Natural killer cell (primary cell): ENCODE measurements around the gene EXOC4. TPM values are rescaled to one million over a fixed set of nuclear protein-coding genes. Genes with fewer than 3 reads are reported as not detected.

Experiments used
- ATAC-seq, 3 donors: fragments of 150-1000 bp in 2 of 3; fragments of 200-7000 bp in 1 of 3; cut with Tn5 transposase; 1 replicate in 1 of 3; 2 replicates in 2 of 3; pipeline ENCODE4 v1.10.0; 2021; ENCODE audit warnings: mild to moderate bottlenecking in 2 of 3, moderate library complexity in 2 of 3
- DNase-seq, 2 donors: peaks; one replicate each; pipeline versions ENCODE4 v3.0.0 to v3.0.0-alpha.2; 2013 to 2021; ENCODE audit warnings: mixed read lengths in 1 of 2
- H3K27ac ChIP-seq: one replicate; pipeline ENCODE4 v1.5.1; 2013; ENCODE audit warnings: mild to moderate bottlenecking, low read length
- H3K27me3 ChIP-seq: one replicate; pipeline ENCODE4 v1.6.1; 2013; ENCODE audit warnings: low read length; ENCODE audit not compliant: control insufficient read depth, insufficient read depth
- H3K36me3 ChIP-seq: one replicate; pipeline ENCODE4 v1.6.1; 2013; ENCODE audit warnings: low read length; ENCODE audit not compliant: control insufficient read depth, insufficient read depth
- H3K4me1 ChIP-seq: one replicate; pipeline ENCODE4 v1.6.1; 2013; ENCODE audit warnings: low read length; ENCODE audit not compliant: control insufficient read depth, insufficient read depth
- H3K4me3 ChIP-seq: one replicate; pipeline ENCODE4 v1.5.1; 2013; ENCODE audit warnings: low read length
- H3K9me3 ChIP-seq: one replicate; pipeline ENCODE4 v1.6.1; 2013; ENCODE audit warnings: low read length; ENCODE audit not compliant: control insufficient read depth, insufficient read depth
- H3K27ac Mint-ChIP-seq, 2 donors: one replicate each; pipeline ENCODE4 v1.8.0; 2022; ENCODE audit warnings: mild to moderate bottlenecking in 2 of 2, mixed read lengths in 2 of 2, moderate library complexity in 1 of 2
- H3K27me3 Mint-ChIP-seq, 2 donors: one replicate each; pipeline ENCODE4 v1.8.0; 2022; ENCODE audit warnings: low read depth in 2 of 2, mixed read lengths in 2 of 2
- H3K36me3 Mint-ChIP-seq: one replicate; pipeline ENCODE4 v1.8.0; 2022; ENCODE audit warnings: mixed read lengths
- H3K4me1 Mint-ChIP-seq, 2 donors: one replicate each; pipeline ENCODE4 v1.8.0; 2022; ENCODE audit warnings: mixed read lengths in 2 of 2
- H3K4me3 Mint-ChIP-seq: one replicate; pipeline ENCODE4 v1.8.0; 2022; ENCODE audit warnings: mild to moderate bottlenecking, moderate library complexity, mixed read lengths
- H3K9me3 Mint-ChIP-seq, 2 donors: one replicate each; pipeline ENCODE4 v1.8.0; 2022; ENCODE audit warnings: mixed read lengths in 2 of 2
- WGBS: methylation state at CpG from one replicate; pipeline ENCODE4 v1.1.7; 2013; ENCODE audit warnings: missing lambda C conversion rate; ENCODE audit not compliant: insufficient coverage; 5-methylcytosine and 5-hydroxymethylcytosine counted together
- intact Hi-C: fragments of 100-400 bp; cut with micrococcal nuclease; formaldehyde crosslinking; loops from one replicate; pipeline ENCODE4 v1.14.2; 2022
- total RNA-seq, 4 donors: library from RNA; stranded (reverse); fragments of 120-200 nt in 1 of 4; gene quantifications; one replicate each; pipeline versions ENCODE4 v1.2.3 to v1.2.4, GENCODE V29; 2013 to 2022
- TF ChIP-seq, protein P1 (sequence below): fragments of 200-600 bp; IDR thresholded peaks from one replicate; pipeline ENCODE4 v1.8.0; 2022; ENCODE audit warnings: antibody characterized with exemption

The EXOC4 gene
- total RNA-seq, 3 donors from 2014 or later (not counting 1 experiment from before 2014, with no cell fraction given): 105 to 148 (median 123) TPM

DNA sequence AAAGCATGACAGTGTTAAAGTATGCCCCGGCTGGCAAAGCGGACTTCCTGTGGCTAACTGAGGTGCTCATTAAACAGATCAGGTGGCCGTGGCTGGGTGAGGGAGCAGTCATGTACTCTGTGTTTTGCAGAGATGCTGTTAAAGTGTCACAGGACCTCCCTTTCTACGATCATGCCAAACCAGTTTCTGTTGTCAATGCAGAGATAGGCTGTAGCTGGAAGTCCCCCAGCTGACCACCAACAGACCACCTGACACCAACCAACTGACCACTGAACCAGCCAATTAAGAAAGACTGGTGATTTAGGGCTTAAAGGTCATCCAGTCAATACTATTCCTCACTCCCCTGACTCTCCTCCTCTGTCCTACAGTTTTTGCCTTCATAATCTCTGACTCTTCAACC lies 443.2 kb downstream of the EXOC4 start:
- intact Hi-C loops: no loop called here
- 43% methylated on average over 4 of the region's 4 CpGs for WGBS

DNA sequence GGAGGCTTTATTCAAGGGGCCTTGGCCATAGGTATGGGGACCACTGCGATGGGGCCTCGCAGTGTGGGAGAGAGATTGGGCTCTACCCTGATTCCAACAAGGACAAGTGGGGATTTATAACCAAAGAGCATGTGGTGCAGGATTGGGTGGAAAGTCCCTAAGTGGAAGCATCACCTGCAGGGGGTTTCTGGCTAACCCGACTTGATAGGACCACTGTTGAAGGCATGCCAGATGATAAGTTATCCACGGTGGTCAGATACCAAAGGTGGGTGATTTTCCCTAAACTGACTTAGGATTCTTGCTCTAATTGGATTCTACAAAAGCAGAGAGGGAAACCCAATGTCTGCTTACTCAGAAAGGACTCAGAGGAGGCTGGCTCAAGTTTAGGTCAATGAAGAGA lies 444.7 kb downstream of the EXOC4 start:
- peak overlapping the region in 1 of 2 donors; percentile 24 for H3K27ac Mint-ChIP-seq
- Histone ChIP-seq H3K4me1 (peaks cover 10% of the 10 kb centered on the region), H3K4me3 (no peak overlapping the region), H3K36me3 (no peaks in the 10 kb centered on the region), H3K27ac (no peak overlapping the region), H3K9me3 (no peaks in the 10 kb centered on the region), H3K27me3 (no peaks in the 10 kb centered on the region)
- intact Hi-C loops: no loop called here
- H3K27me3 Mint-ChIP-seq: no peaks in the 10 kb centered on the region
- H3K36me3 Mint-ChIP-seq: no peaks in the 10 kb centered on the region
- H3K4me1 Mint-ChIP-seq: peaks cover 27 to 31% of the 10 kb centered on the region in 2 donors
- no peak for ATAC-seq
- TF ChIP-seq, protein P1, sequence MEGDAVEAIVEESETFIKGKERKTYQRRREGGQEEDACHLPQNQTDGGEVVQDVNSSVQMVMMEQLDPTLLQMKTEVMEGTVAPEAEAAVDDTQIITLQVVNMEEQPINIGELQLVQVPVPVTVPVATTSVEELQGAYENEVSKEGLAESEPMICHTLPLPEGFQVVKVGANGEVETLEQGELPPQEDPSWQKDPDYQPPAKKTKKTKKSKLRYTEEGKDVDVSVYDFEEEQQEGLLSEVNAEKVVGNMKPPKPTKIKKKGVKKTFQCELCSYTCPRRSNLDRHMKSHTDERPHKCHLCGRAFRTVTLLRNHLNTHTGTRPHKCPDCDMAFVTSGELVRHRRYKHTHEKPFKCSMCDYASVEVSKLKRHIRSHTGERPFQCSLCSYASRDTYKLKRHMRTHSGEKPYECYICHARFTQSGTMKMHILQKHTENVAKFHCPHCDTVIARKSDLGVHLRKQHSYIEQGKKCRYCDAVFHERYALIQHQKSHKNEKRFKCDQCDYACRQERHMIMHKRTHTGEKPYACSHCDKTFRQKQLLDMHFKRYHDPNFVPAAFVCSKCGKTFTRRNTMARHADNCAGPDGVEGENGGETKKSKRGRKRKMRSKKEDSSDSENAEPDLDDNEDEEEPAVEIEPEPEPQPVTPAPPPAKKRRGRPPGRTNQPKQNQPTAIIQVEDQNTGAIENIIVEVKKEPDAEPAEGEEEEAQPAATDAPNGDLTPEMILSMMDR: no peak
- WGBS: 95% methylated on average over 4 of the region's 4 CpGs
- no peak overlapping the region for H3K4me3 Mint-ChIP-seq
- no peak for DNase-seq
- H3K9me3 Mint-ChIP-seq: no peaks in the 10 kb centered on the region

More for the DNA sequence above, 443.2 kb downstream of the EXOC4 start:
- TF ChIP-seq, protein P1: no peak
- Mint-ChIP-seq H3K9me3 (no peaks in the 10 kb centered on the region), H3K27me3 (no peaks in the 10 kb centered on the region), H3K27ac (peak overlapping the region; percentile 24 to 46), H3K4me1 (peaks cover 27 to 31% of the 10 kb centered on the region in 2 donors), H3K4me3 (peak overlapping the region; percentile 72), H3K36me3 (no peaks in the 10 kb centered on the region)
- DNase-seq (no peak), ATAC-seq (peak; percentile 54 to 82 (median 71))
- Histone ChIP-seq H3K36me3 (no peaks in the 10 kb centered on the region), H3K4me3 (no peak overlapping the region), H3K27ac (peak overlapping the region; percentile 21), H3K9me3 (no peaks in the 10 kb centered on the region), H3K27me3 (no peaks in the 10 kb centered on the region), H3K4me1 (peaks cover 10% of the 10 kb centered on the region)

DNA sequence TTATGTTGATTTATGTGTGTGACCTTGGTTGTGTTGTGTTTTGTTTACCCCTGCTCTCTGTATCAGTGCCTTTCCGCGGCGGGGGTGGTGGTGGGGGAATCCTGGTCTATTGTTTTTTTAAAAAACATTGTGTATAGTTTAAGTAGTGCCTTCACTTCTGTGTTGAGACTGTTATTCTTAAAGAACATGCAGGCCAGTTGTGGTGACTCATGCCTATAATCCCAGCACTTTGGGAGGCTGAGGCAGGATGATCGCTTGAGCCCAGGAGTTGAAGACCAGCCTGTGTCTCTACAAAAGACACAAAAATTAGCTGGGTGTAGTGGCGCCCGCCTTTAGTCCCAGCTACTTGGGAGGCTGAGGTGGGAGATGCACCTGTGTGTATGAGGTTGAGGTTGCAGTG lies 445.2 kb downstream of the EXOC4 start:
- Mint-ChIP-seq H3K27ac (no peak overlapping the region), H3K36me3 (no peaks in the 10 kb centered on the region), H3K4me1 (peaks cover 27 to 31% of the 10 kb centered on the region in 2 donors), H3K4me3 (no peak overlapping the region), H3K27me3 (no peaks in the 10 kb centered on the region), H3K9me3 (no peaks in the 10 kb centered on the region)
- peaks cover 10% of the 10 kb centered on the region for H3K4me1 ChIP-seq
- no peaks in the 10 kb centered on the region for H3K36me3 ChIP-seq
- intact Hi-C loops: no loop called here
- no peaks in the 10 kb centered on the region for H3K9me3 ChIP-seq
- ATAC-seq (no peak), DNase-seq (no peak)
- H3K27ac ChIP-seq: no peak overlapping the region
- TF ChIP-seq, protein P1: no peak
- no peak overlapping the region for H3K4me3 ChIP-seq
- 98% methylated on average over 6 of the region's 6 CpGs for WGBS
- H3K27me3 ChIP-seq: no peaks in the 10 kb centered on the region

DNA sequence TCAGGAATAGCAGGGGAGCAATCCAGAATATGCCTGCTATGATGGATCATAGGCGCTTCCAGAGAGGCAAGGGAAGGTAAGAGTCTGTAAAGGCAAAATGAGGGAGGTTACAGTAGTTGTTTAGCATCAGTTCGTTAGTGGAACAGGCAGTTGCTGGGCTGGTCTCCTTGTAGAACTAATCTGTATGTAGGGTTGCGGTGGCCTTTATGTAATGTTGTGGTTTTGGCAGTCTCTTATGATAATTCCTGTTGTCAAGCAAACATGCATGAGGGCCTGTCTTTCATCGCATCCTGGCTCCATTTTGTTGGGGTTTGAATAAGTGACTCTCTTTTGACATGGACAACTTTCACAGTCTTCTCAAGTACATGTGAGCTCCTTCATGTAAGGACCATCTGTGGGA lies 446.5 kb downstream of the EXOC4 start:
- H3K36me3 ChIP-seq: no peaks in the 10 kb centered on the region
- WGBS: 69% methylated on average over 4 of the region's 4 CpGs
- DNase-seq (peak in 1 of 2 donors; percentile 6), ATAC-seq (peak in 2 of 3 donors; percentile 57 to 73)
- no peaks in the 10 kb centered on the region for H3K36me3 Mint-ChIP-seq
- peaks cover 30 to 31% of the 10 kb centered on the region in 2 donors for H3K4me1 Mint-ChIP-seq
- no peaks in the 10 kb centered on the region for H3K27me3 ChIP-seq
- no peaks in the 10 kb centered on the region for H3K9me3 ChIP-seq
- H3K4me3 Mint-ChIP-seq: peak overlapping the region; percentile 11
- no peak overlapping the region for H3K27ac ChIP-seq
- H3K9me3 Mint-ChIP-seq: no peaks in the 10 kb centered on the region
- no peaks in the 10 kb centered on the region for H3K27me3 Mint-ChIP-seq
- intact Hi-C loops: no loop called here
- no peak overlapping the region for H3K4me3 ChIP-seq
- TF ChIP-seq, protein P1: no peak
- no peak overlapping the region for H3K27ac Mint-ChIP-seq
- peaks cover 10% of the 10 kb centered on the region for H3K4me1 ChIP-seq
